Measurements from ENCODE around the gene PHACTR2. TPM values are rescaled to one million over a fixed set of nuclear protein-coding genes. Genes with fewer than 3 reads are reported as not detected.

Gene PHACTR2
- total and polyA plus RNA-seq, 4 donors, result 11.0 to 119 (median 43.8) TPM

DNA sequence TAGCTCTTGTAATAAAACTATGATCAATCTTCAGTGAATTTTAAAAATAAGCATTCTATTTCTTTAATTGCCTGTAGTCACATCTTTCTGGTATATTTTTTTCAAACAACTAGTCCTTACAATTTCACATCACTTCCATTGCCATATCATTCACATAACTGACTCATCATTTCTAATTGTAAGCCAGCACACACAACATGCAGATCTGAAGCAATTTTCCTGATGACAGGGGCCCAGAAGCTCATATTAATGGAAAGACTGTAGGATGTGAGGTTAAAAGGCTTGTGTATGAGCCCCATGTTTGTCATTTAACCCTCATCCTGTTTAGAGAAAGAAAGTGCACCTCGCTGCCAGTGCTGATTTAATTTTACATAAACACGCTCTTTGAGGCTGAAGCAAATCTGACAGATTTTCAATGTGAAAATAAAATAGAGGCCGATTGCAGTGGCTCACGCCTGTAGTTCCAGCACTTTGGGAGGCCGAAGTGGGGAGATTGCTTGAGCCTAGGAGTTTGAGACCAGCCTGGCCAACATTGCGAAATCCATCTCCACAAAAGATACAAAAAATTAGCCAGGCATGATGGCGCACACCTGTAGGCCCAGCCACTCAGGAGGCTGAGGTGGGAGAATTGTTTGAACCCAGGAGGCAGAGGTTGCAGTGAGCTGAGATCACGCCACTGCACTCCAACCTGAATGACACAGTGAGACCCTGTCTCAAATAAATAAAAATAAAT, 125.2 kb downstream of the PHACTR2 start:
- Histone ChIP-seq H3K27me3 (ENCODE audit: control insufficient read depth in 3 of 3, insufficient read depth in 3 of 3, low read length in 2 of 3) (no peaks in the 10 kb centered on the region), H3K36me3 (ENCODE audit: control insufficient read depth in 4 of 4, insufficient read depth in 4 of 4, low read length in 4 of 4) (peaks cover 0 to 13% (median 5%) of the 10 kb centered on the region in 4 donors), H3K4me3 (no peak overlapping the region), H3K27ac (ENCODE audit: low read depth in 1 of 2, low read length in 1 of 2) (no peak overlapping the region), H3K9me3 (ENCODE audit: control insufficient read depth in 4 of 4, insufficient read depth in 3 of 4, low read length in 3 of 4) (peaks cover 0 to 3% (median 0%) of the 10 kb centered on the region in 4 donors), H3K4me1 (ENCODE audit: control insufficient read depth in 5 of 5, insufficient read depth in 5 of 5, low read length in 5 of 5) (peaks cover 0 to 2% (median 0%) of the 10 kb centered on the region in 5 donors), H3K9ac (ENCODE audit: insufficient read depth in 1 of 2, low read length in 2 of 2) (no peak overlapping the region)
- DNase-seq (peak in 1 of 3 donors; percentile 10), ATAC-seq (ENCODE audit: insufficient read depth, low FRiP score) (no peak)
- 90 to 91% methylated on average over 8 of the region's 8 CpGs for WGBS, 2 donors
- TF ChIP-seq, protein P1, sequence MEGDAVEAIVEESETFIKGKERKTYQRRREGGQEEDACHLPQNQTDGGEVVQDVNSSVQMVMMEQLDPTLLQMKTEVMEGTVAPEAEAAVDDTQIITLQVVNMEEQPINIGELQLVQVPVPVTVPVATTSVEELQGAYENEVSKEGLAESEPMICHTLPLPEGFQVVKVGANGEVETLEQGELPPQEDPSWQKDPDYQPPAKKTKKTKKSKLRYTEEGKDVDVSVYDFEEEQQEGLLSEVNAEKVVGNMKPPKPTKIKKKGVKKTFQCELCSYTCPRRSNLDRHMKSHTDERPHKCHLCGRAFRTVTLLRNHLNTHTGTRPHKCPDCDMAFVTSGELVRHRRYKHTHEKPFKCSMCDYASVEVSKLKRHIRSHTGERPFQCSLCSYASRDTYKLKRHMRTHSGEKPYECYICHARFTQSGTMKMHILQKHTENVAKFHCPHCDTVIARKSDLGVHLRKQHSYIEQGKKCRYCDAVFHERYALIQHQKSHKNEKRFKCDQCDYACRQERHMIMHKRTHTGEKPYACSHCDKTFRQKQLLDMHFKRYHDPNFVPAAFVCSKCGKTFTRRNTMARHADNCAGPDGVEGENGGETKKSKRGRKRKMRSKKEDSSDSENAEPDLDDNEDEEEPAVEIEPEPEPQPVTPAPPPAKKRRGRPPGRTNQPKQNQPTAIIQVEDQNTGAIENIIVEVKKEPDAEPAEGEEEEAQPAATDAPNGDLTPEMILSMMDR (IDR thresholded peaks at IDR 0.05; ENCODE audit: control extremely low read depth, extremely low read depth), result no peak

DNA sequence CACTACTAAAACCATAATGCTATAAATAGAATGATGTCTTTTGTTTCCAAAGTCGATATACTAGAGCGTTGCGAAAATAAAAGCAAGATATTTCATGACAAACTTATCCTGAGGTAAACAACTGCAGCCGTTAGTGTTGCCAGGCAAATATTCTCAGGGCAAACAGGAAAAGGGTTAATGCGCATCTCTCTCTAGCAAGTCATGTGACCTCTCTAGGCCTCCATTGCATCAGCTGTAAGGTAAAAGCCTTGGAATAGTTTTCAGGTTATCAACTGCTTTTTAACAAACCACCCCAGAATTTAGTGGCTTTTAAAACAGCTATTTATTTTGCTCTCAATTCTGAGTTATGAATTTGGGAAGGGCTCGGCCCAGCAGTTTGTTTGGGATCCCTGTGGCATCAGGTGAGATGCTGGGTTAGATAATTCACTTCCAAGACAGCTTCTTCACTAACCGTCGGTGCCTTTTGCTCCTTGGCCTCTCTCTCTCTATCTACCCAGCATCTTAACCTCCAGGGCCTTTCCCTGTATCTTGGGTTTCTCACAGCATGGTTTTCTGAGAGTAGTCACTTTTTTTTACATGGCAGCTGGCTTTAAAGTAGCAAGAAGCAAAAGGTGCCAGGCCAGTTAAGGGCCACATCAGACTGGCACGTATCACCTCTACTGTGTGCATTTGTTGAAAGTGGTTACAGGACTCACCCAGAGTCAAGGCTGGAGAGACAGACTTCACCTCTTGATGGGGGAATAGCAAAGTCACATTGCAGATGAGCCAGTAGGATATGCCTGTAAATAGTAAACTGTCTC, 126.2 kb downstream of the PHACTR2 start:
- Histone ChIP-seq H3K9me3 (ENCODE audit: control insufficient read depth in 4 of 4, insufficient read depth in 3 of 4, low read length in 3 of 4) (peaks cover 0 to 3% (median 0%) of the 10 kb centered on the region in 4 donors), H3K9ac (ENCODE audit: insufficient read depth in 1 of 2, low read length in 2 of 2) (no peak overlapping the region), H3K4me3 (no peak overlapping the region), H3K4me1 (ENCODE audit: control insufficient read depth in 5 of 5, insufficient read depth in 5 of 5, low read length in 5 of 5) (peaks cover 0 to 2% (median 0%) of the 10 kb centered on the region in 5 donors), H3K27ac (ENCODE audit: low read depth in 1 of 2, low read length in 1 of 2) (no peak overlapping the region), H3K27me3 (ENCODE audit: control insufficient read depth in 3 of 3, insufficient read depth in 3 of 3, low read length in 2 of 3) (no peaks in the 10 kb centered on the region), H3K36me3 (ENCODE audit: control insufficient read depth in 4 of 4, insufficient read depth in 4 of 4, low read length in 4 of 4) (peaks cover 0 to 13% (median 9%) of the 10 kb centered on the region in 4 donors)
- TF ChIP-seq, protein P1 (IDR thresholded peaks at IDR 0.05; ENCODE audit: control extremely low read depth, extremely low read depth), result no peak
- ATAC-seq (ENCODE audit: insufficient read depth, low FRiP score) (no peak), DNase-seq (no peak)
- 80 to 85% methylated on average over 9 of the region's 9 CpGs for whole genome bisulfite sequencing, 2 donors

DNA sequence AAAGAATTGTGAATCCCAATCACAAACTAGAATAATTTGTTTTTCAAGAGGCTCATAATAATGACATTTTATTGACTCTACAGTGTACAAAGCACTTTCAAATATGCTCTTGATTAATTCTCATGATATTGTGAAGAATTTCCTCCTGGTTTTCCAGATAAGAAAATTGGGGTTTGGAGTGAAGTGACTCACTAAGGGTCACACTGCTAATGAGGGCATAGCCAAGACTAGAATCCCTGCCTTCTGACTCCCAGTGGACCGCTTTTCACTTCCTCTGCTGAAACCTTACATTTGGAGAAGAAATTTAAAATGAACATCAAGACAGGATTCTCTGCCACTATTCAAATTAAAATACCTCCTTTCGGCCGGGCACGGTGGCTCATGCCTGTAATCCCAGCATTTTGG, 127.1 kb downstream of the PHACTR2 start:
- H3K4me3 ChIP-seq, result no peak overlapping the region
- H3K36me3 ChIP-seq (ENCODE audit: control insufficient read depth in 4 of 4, insufficient read depth in 4 of 4, low read length in 4 of 4), result peaks cover 0 to 13% (median 10%) of the 10 kb centered on the region in 4 donors
- H3K4me1 ChIP-seq (ENCODE audit: control insufficient read depth in 5 of 5, insufficient read depth in 5 of 5, low read length in 5 of 5), result peaks cover 0 to 2% (median 0%) of the 10 kb centered on the region in 5 donors
- ATAC-seq (ENCODE audit: insufficient read depth, low FRiP score), result no peak
- TF ChIP-seq, protein P1 (IDR thresholded peaks at IDR 0.05; ENCODE audit: control extremely low read depth, extremely low read depth), result no peak
- no peak overlapping the region for H3K9ac ChIP-seq (ENCODE audit: insufficient read depth in 1 of 2, low read length in 2 of 2)
- no peaks in the 10 kb centered on the region for H3K27me3 ChIP-seq (ENCODE audit: control insufficient read depth in 3 of 3, insufficient read depth in 3 of 3, low read length in 2 of 3)
- DNase-seq, result no peak
- 71 to 86% methylated on average over 4 of the region's 4 CpGs for WGBS, 2 donors
- no peaks in the 10 kb centered on the region for H3K9me3 ChIP-seq (ENCODE audit: control insufficient read depth in 4 of 4, insufficient read depth in 3 of 4, low read length in 3 of 4)
- H3K27ac ChIP-seq (ENCODE audit: low read depth in 1 of 2, low read length in 1 of 2), result no peak overlapping the region
